Aorta (tissue), 5 donors: ENCODE measurements around the gene GSTA5. TPM values are rescaled to one million over a fixed set of nuclear protein-coding genes. Genes with fewer than 3 reads are reported as not detected.

Experiments
- ATAC-seq: fragments of 200-7000 bp; cut with Tn5 transposase; one replicate; pipeline ENCODE4 v1.9.1; 2022; ENCODE audit warnings: moderate library complexity; ENCODE audit not compliant: low FRiP score
- DNase-seq, 2 donors: peaks; one replicate each; pipeline ENCODE4 v3.0.0-alpha.2; 2020
- H3K27ac ChIP-seq, 2 donors: one replicate each; pipeline ENCODE4 v1.5.1; 2013; ENCODE audit warnings: low read length in 2 of 2, mild to moderate bottlenecking in 2 of 2, moderate library complexity in 2 of 2, control low read depth in 1 of 2, inconsistent platforms in 1 of 2, low read depth in 1 of 2
- H3K27me3 ChIP-seq, 2 donors: one replicate each; pipeline ENCODE4 v1.6.1; 2013; ENCODE audit warnings: control low read depth in 1 of 2, low read length in 1 of 2, mild to moderate bottlenecking in 1 of 2, moderate library complexity in 1 of 2; ENCODE audit not compliant: insufficient read depth in 2 of 2, control insufficient read depth in 1 of 2
- H3K36me3 ChIP-seq, 2 donors: one replicate each; pipeline ENCODE4 v1.6.1; 2013; ENCODE audit warnings: control low read depth in 1 of 2, low read length in 1 of 2, mild to moderate bottlenecking in 1 of 2; ENCODE audit not compliant: insufficient read depth in 2 of 2, control insufficient read depth in 1 of 2
- H3K4me1 ChIP-seq, 2 donors: one replicate each; pipeline ENCODE4 v1.6.1; 2013; ENCODE audit warnings: low read length in 2 of 2, control low read depth in 1 of 2, mild to moderate bottlenecking in 1 of 2, moderate library complexity in 1 of 2; ENCODE audit not compliant: insufficient read depth in 2 of 2, control insufficient read depth in 1 of 2
- H3K4me3 ChIP-seq, 2 donors: one replicate each; pipeline ENCODE4 v1.5.1; 2013; ENCODE audit warnings: low read length in 2 of 2, control low read depth in 1 of 2, mild to moderate bottlenecking in 1 of 2
- H3K9me3 ChIP-seq: one replicate; pipeline ENCODE4 v1.6.1; 2013; ENCODE audit warnings: mild to moderate bottlenecking, low read length; ENCODE audit not compliant: control insufficient read depth
- WGBS, 2 donors: extraction: QIAGEN DNeasy Blood & Tissue Kit; methylation state at CpG; one replicate each; pipeline ENCODE4 v1.1.7; 2013; 5-methylcytosine and 5-hydroxymethylcytosine counted together
- intact Hi-C, 2 donors: fragments of 100-400 bp; cut with DNase I; formaldehyde crosslinking; loops; one replicate each; pipeline versions ENCODE4 v1.14.2 to v1.15.0; 2022
- long read RNA-seq, 2 donors: library from polyadenylated mRNA; unstranded; transcript quantifications; one replicate each; pipeline ENCODE4 v2.0.0, GENCODE V29; 2020 to 2021
- polyA plus RNA-seq, 2 donors: library from polyadenylated mRNA; stranded (reverse); fragments of 200-250 nt; gene quantifications; one replicate each; pipeline ENCODE4 v1.2.3, GENCODE V29; 2013
- total RNA-seq, 2 donors: library from RNA; stranded (reverse); fragmentation: NEBNext Ultra II Directional; extraction: Animal tissue kit (Norgen Biotek cat#: 25700); gene quantifications; one replicate each; pipeline ENCODE4 v1.2.1, GENCODE V29; 2021
- donor health status: healthy with polysubstance abuse.
- donor health status: Bipolar disorder and iron deficiency.
- donor health status: DM: no; HTN: no; CAD: no.
- donor health status: DM: no; HTN: no; CAD: no.
- donor health status: DM: yes; HTN: yes; CAD: no.

Gene GSTA5
- total RNA-seq (not detected), polyA plus RNA-seq (not detected)
- long read RNA-seq, donor 1, result 0 reads
- long read RNA-seq, donor 2, result 0 reads

GRCh38 chr6:52840763-52841585 lies at the start of gene GSTA5:
GSTA5 (minus strand) TSS chr6:52840813.
- Histone ChIP-seq H3K27me3 (no peaks in the 10 kb centered on the region), H3K27ac (no peak within 1 kb of the TSS), H3K4me3 (no peak within 1 kb of the TSS), H3K4me1 (no peaks in the 10 kb centered on the region), H3K36me3 (no peaks in the 10 kb centered on the region), H3K9me3 (no peaks in the 10 kb centered on the region)
- intact Hi-C loops, result no loop called here
- ATAC-seq (no peak), DNase-seq (no peak)
- 85 to 86% methylated on average over 5 of the region's 5 CpGs for WGBS, 2 donors

DNA sequence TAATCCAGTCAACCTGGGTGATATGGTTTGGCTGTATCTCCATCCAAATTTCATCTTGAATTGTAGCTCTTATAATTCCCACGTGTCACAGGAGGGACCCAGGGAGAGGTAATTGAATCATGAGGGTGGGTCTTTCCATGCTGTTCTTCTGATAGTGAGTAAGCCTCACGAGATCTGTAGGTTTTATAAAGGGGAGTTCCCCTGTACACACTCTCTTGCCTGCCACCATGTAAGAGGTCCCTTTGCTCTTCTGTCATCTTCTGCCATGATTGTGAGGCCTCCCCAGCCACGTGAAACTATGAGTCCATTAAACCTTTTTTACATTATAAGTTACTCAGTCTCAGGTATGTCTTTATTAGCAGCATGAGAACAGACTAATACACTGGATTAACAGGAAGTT lies 49.4 kb upstream of the GSTA5 start:
- Histone ChIP-seq H3K4me3 (no peak overlapping the region), H3K9me3 (no peaks in the 10 kb centered on the region), H3K36me3 (no peaks in the 10 kb centered on the region), H3K27ac (no peak overlapping the region), H3K4me1 (no peaks in the 10 kb centered on the region), H3K27me3 (no peaks in the 10 kb centered on the region)
- DNase-seq, result no peak
- WGBS, 2 donors, result 89 to 94% methylated on average over 3 of the region's 3 CpGs
- intact Hi-C loops, result no loop called here
- no peak for ATAC-seq

DNA sequence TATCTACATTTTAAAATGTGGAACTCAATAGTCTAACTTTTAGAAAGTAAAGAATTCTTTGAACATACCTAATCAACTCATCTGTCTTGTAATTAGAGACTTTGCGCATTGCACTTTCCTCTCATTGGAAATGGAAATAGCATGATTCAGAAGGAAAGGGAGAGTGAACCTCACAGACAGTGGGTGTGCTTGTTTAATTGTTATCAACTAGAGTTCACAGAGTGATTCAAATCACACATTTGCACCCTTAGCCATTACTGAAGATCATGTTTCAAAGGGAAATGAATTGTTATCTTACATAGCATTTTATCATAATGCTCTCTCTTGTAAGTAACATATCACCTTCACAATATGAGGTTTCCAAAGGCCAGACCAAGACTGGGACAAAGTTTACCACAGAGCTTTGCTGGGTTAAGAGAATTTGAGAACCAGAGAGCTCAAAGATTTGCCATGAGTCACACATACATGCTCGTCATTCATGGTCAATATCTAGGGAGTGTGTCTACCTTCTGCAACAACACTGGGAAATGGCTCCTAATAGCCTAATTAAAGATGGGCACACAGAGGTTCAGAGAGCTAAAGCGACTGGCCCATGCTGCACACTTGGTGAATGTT lies 47.4 kb upstream of the GSTA5 start:
- 87 to 88% methylated on average over 3 of the region's 3 CpGs for WGBS, 2 donors
- Histone ChIP-seq H3K4me3 (no peak overlapping the region), H3K4me1 (no peaks in the 10 kb centered on the region), H3K27me3 (no peaks in the 10 kb centered on the region), H3K36me3 (no peaks in the 10 kb centered on the region), H3K27ac (no peak overlapping the region), H3K9me3 (no peaks in the 10 kb centered on the region)
- DNase-seq (no peak), ATAC-seq (no peak)
- intact Hi-C loops, result no loop called here

DNA sequence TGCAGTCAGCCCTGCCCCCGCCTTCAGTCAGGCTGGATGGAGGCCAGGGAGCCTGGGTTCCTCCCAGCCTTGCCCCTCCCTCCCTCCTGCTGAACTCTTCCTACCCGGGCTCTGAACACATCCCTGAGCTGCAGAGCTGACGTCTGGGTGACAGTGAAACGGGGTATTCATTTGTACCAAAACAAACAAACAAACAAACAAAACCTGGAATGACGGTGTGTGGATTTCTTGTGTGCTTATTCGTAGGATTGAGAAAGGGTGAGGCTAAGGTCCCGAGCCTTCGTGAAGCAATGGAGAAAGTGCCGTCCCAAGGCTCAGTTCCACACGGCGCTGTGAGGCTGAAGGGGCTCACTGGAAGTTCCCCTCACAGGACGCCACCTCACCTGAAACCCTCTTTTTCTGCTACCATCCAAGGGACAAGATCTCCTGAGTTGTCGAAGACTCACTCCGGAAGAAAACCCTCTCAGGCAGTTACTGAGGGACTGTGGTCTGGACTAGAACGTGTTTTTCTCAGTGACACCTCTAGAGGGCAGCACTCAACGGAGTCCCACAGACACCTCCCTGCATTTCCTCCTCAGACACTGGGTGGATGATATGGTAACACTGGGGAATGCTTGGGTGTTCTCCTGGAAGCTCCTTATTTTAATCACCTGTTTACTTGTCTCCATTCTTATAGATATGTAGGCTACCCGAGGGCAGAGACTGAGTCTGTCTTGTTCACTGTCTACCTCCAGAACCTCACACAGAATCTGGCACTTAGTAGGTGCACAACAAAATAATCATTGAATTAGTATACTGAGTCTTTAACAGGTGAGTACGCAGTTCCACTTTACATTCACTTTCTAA lies 41.6 kb upstream of the GSTA5 start:
- DNase-seq (peak; percentile 65 to 81), ATAC-seq (peak; percentile 95)
- peak overlapping the region in 1 of 2 donors; percentile 35 for H3K27ac ChIP-seq

DNA sequence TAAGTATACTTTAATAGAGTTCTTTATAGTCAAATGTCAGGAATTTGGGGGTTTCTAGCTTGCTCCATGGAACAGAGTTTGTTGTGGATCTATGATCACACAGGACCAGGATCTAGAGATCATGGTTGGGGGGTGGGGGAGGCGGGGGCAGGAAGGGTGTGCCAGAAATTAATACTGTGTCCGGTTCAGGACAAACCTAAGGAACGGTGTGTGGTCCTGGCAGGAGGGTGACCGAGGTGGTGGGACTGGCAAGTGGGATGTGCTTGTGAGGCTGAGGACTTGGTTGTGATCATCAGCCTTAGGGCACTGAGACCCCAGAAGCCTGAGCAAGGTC lies 41.0 kb upstream of the GSTA5 start:
- no peaks in the 10 kb centered on the region for H3K36me3 ChIP-seq
- intact Hi-C loops, result loop anchor here (5.0 kb wide), 1 partner anchor 111 kb away; no protein-coding TSS in a partner anchor
- no peak for DNase-seq
- WGBS, 2 donors, result 40 to 53% methylated on average over 4 of the region's 4 CpGs
- no peaks in the 10 kb centered on the region for H3K9me3 ChIP-seq
- H3K4me1 ChIP-seq, result no peaks in the 10 kb centered on the region
- no peak overlapping the region for H3K27ac ChIP-seq
- no peak overlapping the region for H3K4me3 ChIP-seq
- peak; percentile 5 for ATAC-seq
- H3K27me3 ChIP-seq, result no peaks in the 10 kb centered on the region

More for the DNA sequence above, 41.6 kb upstream of the GSTA5 start:
- no peaks in the 10 kb centered on the region for H3K9me3 ChIP-seq
- no peaks in the 10 kb centered on the region for H3K36me3 ChIP-seq
- H3K27me3 ChIP-seq, result no peaks in the 10 kb centered on the region
- no peaks in the 10 kb centered on the region for H3K4me1 ChIP-seq
- intact Hi-C loops, result loop anchor here (1.0 to 5.0 kb wide), 2 partner anchors 110 to 183 kb away; partner anchors contain the start of gene FBXO9 (in 1 of the 2)
- H3K4me3 ChIP-seq, result peak overlapping the region; percentile 43 to 53
- 6 to 8% methylated on average over 18 of the region's 18 CpGs for WGBS, 2 donors

GRCh38 chr6:52877786-52878185 lies 37.2 kb upstream of the GSTA5 start:
- DNase-seq (no peak), ATAC-seq (no peak)
- Histone ChIP-seq H3K9me3 (no peaks in the 10 kb centered on the region), H3K36me3 (no peaks in the 10 kb centered on the region), H3K4me1 (no peaks in the 10 kb centered on the region), H3K4me3 (no peak overlapping the region), H3K27me3 (no peaks in the 10 kb centered on the region), H3K27ac (no peak overlapping the region)
- intact Hi-C loops, result no loop called here
- 75 to 77% methylated on average over 2 of the region's 2 CpGs for WGBS, 2 donors

DNA sequence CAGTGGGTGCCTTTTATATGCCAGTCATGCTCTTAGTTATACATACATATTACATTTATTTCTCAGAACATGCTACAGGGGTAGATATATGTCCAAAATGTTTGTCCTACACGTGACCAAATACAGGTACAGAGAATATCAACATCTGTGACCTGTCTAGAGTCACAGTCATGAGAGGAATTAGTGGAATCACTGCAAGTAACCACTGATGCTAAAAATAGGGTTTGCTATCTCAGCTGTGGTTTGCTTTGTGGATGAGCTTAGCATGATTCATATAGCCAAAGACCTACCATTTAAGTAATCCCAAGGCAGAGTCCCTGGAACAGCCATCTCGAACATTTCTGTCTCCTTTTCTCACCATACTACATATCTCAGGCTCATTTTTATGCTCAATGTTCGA lies 36.6 kb upstream of the GSTA5 start:
- no peak overlapping the region for H3K27ac ChIP-seq
- 68 to 71% methylated on average over 3 of the region's 3 CpGs for WGBS, 2 donors
- H3K36me3 ChIP-seq, result no peaks in the 10 kb centered on the region
- H3K4me1 ChIP-seq, result no peaks in the 10 kb centered on the region
- no peaks in the 10 kb centered on the region for H3K27me3 ChIP-seq
- ATAC-seq, result no peak
- H3K9me3 ChIP-seq, result no peaks in the 10 kb centered on the region
- no peak overlapping the region for H3K4me3 ChIP-seq
- intact Hi-C loops, result no loop called here
- DNase-seq, result no peak

DNA sequence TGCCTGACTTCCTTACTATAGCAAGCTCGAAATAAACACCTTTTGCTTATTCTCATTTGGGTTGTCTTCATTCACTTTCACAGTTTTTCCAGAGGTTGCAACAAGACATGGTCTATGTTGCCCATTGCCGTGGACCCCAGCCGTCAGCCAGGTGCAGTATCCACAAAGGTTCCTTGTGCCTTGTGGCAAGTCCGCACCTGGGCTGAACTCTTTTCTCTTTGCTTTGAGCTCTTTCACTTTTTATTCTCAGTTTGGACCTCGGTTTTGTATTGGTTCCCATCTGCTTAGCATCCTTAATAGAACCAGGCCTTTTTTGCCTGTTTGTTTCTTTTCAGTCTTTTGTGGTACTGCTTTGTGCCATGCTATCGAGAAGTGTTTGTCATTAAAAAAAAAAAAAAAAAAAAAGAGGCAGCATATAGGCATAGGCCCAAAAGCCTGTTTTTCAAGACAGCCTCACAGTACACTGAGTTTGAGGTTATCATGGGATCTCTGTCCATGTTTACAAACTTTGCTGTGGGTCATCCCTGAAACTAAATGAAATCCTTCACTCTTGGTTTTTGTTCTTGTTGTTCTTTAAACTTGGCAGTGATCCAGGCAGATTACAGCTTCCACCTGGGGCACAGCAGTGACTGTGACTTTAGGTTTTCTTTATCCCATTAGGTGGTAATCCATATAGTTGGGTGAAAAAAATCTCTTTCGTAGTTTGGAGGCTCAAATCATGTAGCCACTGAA lies 35.6 kb upstream of the GSTA5 start:
- no peaks in the 10 kb centered on the region for H3K27me3 ChIP-seq
- intact Hi-C loops, result no loop called here
- no peak overlapping the region for H3K4me3 ChIP-seq
- no peak for DNase-seq
- no peaks in the 10 kb centered on the region for H3K9me3 ChIP-seq
- WGBS, 2 donors, result 91 to 92% methylated on average over 7 of the region's 7 CpGs
- H3K4me1 ChIP-seq, result no peaks in the 10 kb centered on the region
- no peak for ATAC-seq
- no peaks in the 10 kb centered on the region for H3K36me3 ChIP-seq
- H3K27ac ChIP-seq, result no peak overlapping the region
